Prostate gland (tissue), 2 donors: ENCODE measurements around the gene RSL1D1. TPM values are rescaled to one million over a fixed set of nuclear protein-coding genes. Genes with fewer than 3 reads are reported as not detected.

Experiments used
- DNase-seq: peaks from one replicate; pipeline ENCODE4 v3.0.0-alpha.2; 2019; ENCODE audit warnings: low spot score
- H3K27ac ChIP-seq, 2 donors: fragments of 200-600 bp; sonication (generic); 2 replicates each; pipeline ENCODE4 v1.5.1; 2017 to 2019
- H3K27me3 ChIP-seq: fragments of 200-600 bp; sonication (generic); replicated peaks from 2 replicates; pipeline ENCODE4 v1.5.1; 2019; ENCODE audit not compliant: insufficient read depth
- H3K36me3 ChIP-seq, 2 donors: fragments of 200-600 bp; sonication (generic); 1 replicate in 1 of 2; 2 replicates in 1 of 2; pipeline versions ENCODE4 v1.5.1 to v1.8.1; 2017 to 2019
- H3K4me1 ChIP-seq: fragments of 200-600 bp; sonication (generic); replicated peaks from 2 replicates; pipeline ENCODE4 v1.5.1; 2019
- H3K4me3 ChIP-seq, 2 donors: fragments of 200-600 bp; sonication (generic); 2 replicates each; pipeline ENCODE4 v1.5.1; 2017 to 2019
- H3K9me3 ChIP-seq: fragments of 200-600 bp; sonication (generic); 2 replicates; pipeline ENCODE4 v1.5.1; 2017
- CTCF ChIP-seq, 4 experiments: fragments of 200-600 bp in 2 of 4; fragments of 450-650 bp in 2 of 4; sonication (generic) in 2 of 4; IDR thresholded peaks; 1 replicate in 3 of 4; 2 replicates in 1 of 4; pipeline ENCODE4 v1.5.1; 2016 to 2019; ENCODE audit warnings: antibody characterized with exemption in 4 of 4, mild to moderate bottlenecking in 2 of 4, moderate library complexity in 2 of 4
- POLR2A ChIP-seq: fragments of 450-650 bp; IDR thresholded peaks from one replicate; pipeline ENCODE4 v1.6.1; 2016; ENCODE audit warnings: antibody characterized with exemption, mild to moderate bottlenecking
- POLR2AphosphoS5 ChIP-seq: sonication (generic); formaldehyde crosslinking; IDR thresholded peaks from one replicate; pipeline ENCODE4 v1.6.1; 2017; ENCODE audit warnings: antibody characterized with exemption
- WGBS: methylation state at CpG from one replicate; pipeline ENCODE4 v1.1.5; 2018; 5-methylcytosine and 5-hydroxymethylcytosine counted together
- intact Hi-C: fragments of 100-400 bp; cut with DNase I; formaldehyde crosslinking; loops from one replicate; pipeline ENCODE4 v1.14.2; 2022
- total RNA-seq, 2 donors: library from RNA; depleted of rRNA; stranded (reverse); fragments of >200 nt; gene quantifications; one replicate each; pipeline ENCODE4 v1.1.0, GENCODE V29; 2016

The RSL1D1 gene
- 100 to 1,000 TPM; 100 to 132 TPM for total RNA-seq

GRCh38 chr16:11851294-11852091, at the start of gene RSL1D1:
RSL1D1 (minus strand) TSS chr16:11851542; CDS start chr16:11851512, 30 bp downstream.
- Histone ChIP-seq H3K27me3 (no peaks in the 10 kb centered on the region), H3K4me1 (peaks cover 4% of the 10 kb centered on the region), H3K36me3 (peaks cover 0 to 3% of the 10 kb centered on the region in 2 donors), H3K27ac (peak within 1 kb of the TSS; percentile 80 to 84), H3K4me3 (peak within 1 kb of the TSS; percentile 88 to 94), H3K9me3 (no peaks in the 10 kb centered on the region)
- peak; percentile 86 for DNase-seq
- intact Hi-C loops = loop anchor here (5.0 to 10.0 kb wide), 2 partner anchors 66 to 123 kb away; partner anchors contain the start of genes GSPT1 and SNX29
- peak; percentile 88 for TF ChIP-seq POLR2A
- peak in 1 of 4 experiments; percentile 10 for TF ChIP-seq CTCF (IDR thresholded peaks at IDR 0.05)
- peak; percentile 99 for TF ChIP-seq POLR2AphosphoS5
- WGBS = under 1% methylated on average over 57 of the region's 57 CpGs

GRCh38 chr16:11901091-11901490, 49.7 kb upstream of the RSL1D1 start:
- DNase-seq = no peak
- Histone ChIP-seq H3K4me3 (no peak overlapping the region), H3K9me3 (no peaks in the 10 kb centered on the region), H3K36me3 (no peaks in the 10 kb centered on the region), H3K27ac (no peak overlapping the region), H3K4me1 (no peaks in the 10 kb centered on the region), H3K27me3 (no peaks in the 10 kb centered on the region)
- WGBS = 75% methylated on average over 3 of the region's 3 CpGs
- TF ChIP-seq POLR2AphosphoS5 = no peak
- no peak for TF ChIP-seq CTCF (IDR thresholded peaks at IDR 0.05)
- no peak for TF ChIP-seq POLR2A
- intact Hi-C loops = no loop called here

- TF ChIP-seq POLR2AphosphoS5 = no peak
- DNase-seq = no peak
- 56% methylated on average over 5 of the region's 5 CpGs for WGBS
- Histone ChIP-seq H3K4me1 (no peaks in the 10 kb centered on the region), H3K4me3 (no peak overlapping the region), H3K27ac (no peak overlapping the region), H3K9me3 (no peaks in the 10 kb centered on the region), H3K36me3 (peaks cover 0 to 3% of the 10 kb centered on the region in 2 donors), H3K27me3 (no peaks in the 10 kb centered on the region)
- intact Hi-C loops = no loop called here
Observed at GRCh38 chr16:11896486-11897176, 45.3 kb upstream of the RSL1D1 start.

GRCh38 chr16:11893571-11893970, 42.2 kb upstream of the RSL1D1 start:
- no peak for DNase-seq
- no peak overlapping the region for H3K27ac ChIP-seq
- intact Hi-C loops = no loop called here
- H3K4me3 ChIP-seq = no peak overlapping the region
- H3K36me3 ChIP-seq = peaks cover 0 to 3% of the 10 kb centered on the region in 2 donors
- H3K9me3 ChIP-seq = no peaks in the 10 kb centered on the region
- WGBS = 94% methylated on average over 2 of the region's 2 CpGs
- H3K27me3 ChIP-seq = no peaks in the 10 kb centered on the region
- H3K4me1 ChIP-seq = no peaks in the 10 kb centered on the region
- TF ChIP-seq POLR2AphosphoS5 = no peak
- TF ChIP-seq POLR2A = no peak
- TF ChIP-seq CTCF (IDR thresholded peaks at IDR 0.05) = no peak

- DNase-seq = no peak
- WGBS = 92% methylated on average over 4 of the region's 4 CpGs
- H3K4me1 ChIP-seq = no peaks in the 10 kb centered on the region
Observed at GRCh38 chr16:11892761-11893160, 41.4 kb upstream of the RSL1D1 start.

More at GRCh38 chr16:11892761-11893160, 41.4 kb upstream of the RSL1D1 start:
- intact Hi-C loops = no loop called here
- Histone ChIP-seq H3K36me3 (peaks cover 0 to 3% of the 10 kb centered on the region in 2 donors), H3K4me3 (no peak overlapping the region), H3K27ac (no peak overlapping the region), H3K9me3 (no peaks in the 10 kb centered on the region), H3K27me3 (no peaks in the 10 kb centered on the region)
- TF ChIP-seq POLR2A (no peak), POLR2AphosphoS5 (no peak), CTCF (IDR thresholded peaks at IDR 0.05) (no peak)
